Skin of body (tissue), 2 donors: ENCODE data around the gene CYP2S1. TPM values are rescaled to one million over a fixed set of nuclear protein-coding genes. Genes with fewer than 3 reads are reported as not detected.
"Not testable (repeated sequence)": the region's sequence is repeated elsewhere in the genome, so short reads cannot be mapped to it uniquely, and the experiment has no call there.

Experiments
- DNase-seq: peaks from one replicate; lab custom pipeline; 2025; lab: John Stamatoyannopoulos, UW
- total RNA-seq: library from RNA; depleted of rRNA; stranded (reverse); fragments of >200 nt; gene quantifications from one replicate; pipeline ENCODE4 v1.2.3, GENCODE V29; 2014

The CYP2S1 gene
- total RNA-seq, 1 donor from 2014 or later: 2.5 TPM

DNA sequence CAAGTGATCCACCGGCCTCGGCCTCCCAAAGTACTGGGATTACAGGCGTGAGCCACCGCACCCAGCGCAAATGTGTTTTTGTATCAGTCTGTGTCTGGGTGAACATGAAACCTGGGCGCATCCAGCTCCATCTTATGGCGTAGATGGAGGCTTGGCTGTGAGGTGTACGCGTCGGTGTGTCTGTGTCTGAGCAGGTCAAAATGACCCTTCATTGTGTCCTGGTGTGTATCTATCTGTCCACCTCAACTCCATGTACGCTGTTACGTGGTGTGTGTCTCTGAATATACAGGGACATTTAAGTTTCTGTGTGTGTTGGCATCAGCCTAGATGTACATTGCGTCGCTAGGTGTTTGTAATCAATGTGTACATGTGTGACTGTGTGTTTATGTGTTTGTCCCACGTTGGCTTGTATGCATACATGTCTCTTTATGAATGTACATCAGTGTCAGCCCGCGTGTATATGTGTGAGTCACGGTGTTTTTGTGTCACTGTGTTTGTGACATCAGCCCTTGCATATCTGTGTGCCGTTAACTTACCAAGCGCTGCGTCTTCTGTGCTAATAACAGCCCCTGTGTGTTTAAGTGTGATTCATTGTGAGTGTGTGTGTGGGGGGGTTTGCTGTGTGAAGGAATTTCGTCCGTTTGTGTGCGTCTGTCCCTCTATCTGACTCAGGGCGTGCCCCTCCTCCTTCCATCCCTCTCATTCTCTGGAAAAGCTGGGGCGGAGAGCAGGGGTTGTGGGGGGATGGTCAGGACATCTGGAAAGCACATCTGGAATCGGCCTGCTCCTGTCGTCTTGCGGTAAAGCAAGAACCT, 32.4 kb downstream of the CYP2S1 start:
- peak; percentile 76 for DNase-seq

GRCh38 chr19:41226053-41226873, 33.2 kb downstream of the CYP2S1 start:
- DNase-seq: peak; percentile 45

DNA sequence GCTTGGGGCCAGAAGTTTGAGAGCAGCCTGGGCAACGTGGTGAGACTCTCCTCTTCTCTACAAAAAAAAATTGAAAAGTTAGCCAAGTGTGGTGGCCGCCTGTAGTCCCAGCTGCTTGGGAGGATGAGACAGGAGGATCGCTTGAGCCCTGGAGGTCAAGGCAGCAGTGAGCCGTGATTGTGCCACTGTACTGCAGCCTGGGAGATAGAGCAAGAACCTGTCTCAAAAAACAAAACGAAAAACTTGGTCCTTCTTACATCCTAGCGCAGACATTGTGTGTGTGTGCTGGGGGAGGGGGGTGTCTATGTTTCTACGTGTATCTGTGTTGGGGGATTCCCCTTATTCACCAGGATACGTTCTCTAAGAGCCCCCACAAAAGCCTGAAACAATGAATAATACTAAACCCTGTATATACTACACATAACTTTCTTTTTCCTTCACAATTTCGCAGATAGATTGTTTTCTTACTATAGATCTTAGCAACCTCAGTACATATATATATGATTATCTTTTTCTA, 33.9 kb downstream of the CYP2S1 start:
- DNase-seq: no peak

GRCh38 chr19:41228486-41228885, 35.5 kb downstream of the CYP2S1 start:
- DNase-seq: no peak

GRCh38 chr19:41229338-41229737, 36.3 kb downstream of the CYP2S1 start:
- not testable (repeated sequence) for DNase-seq

GRCh38 chr19:41230067-41230857, 37.2 kb downstream of the CYP2S1 start:
- no peak for DNase-seq

- no peak for DNase-seq
These were observed 39.7 kb downstream of the CYP2S1 start for GRCh38 chr19:41232686-41233085.

DNA sequence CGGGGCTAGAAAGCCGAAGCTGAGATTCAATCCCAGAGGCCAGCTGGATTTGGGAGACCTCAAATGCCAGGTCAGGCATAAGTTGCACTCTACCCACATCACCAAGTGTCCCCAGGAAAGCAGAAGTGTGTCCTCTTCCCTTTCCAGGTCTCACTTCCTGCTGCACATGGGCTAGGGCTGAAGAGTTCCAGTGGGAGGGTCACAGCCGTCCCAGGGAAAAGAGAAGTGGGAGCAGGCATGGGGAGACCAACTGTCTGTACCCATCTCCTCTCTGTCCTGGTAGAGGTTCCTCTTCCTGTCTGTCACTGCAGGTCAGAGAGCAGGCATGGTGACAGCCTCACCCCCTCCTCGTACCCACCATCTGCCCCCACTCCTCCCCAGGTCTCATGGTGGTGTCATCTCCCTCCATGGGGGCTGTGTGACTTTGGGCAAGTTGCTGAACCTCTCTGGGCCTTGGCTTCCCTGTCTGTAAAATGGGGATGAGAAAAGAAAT, 40.8 kb downstream of the CYP2S1 start:
- DNase-seq: no peak

DNA sequence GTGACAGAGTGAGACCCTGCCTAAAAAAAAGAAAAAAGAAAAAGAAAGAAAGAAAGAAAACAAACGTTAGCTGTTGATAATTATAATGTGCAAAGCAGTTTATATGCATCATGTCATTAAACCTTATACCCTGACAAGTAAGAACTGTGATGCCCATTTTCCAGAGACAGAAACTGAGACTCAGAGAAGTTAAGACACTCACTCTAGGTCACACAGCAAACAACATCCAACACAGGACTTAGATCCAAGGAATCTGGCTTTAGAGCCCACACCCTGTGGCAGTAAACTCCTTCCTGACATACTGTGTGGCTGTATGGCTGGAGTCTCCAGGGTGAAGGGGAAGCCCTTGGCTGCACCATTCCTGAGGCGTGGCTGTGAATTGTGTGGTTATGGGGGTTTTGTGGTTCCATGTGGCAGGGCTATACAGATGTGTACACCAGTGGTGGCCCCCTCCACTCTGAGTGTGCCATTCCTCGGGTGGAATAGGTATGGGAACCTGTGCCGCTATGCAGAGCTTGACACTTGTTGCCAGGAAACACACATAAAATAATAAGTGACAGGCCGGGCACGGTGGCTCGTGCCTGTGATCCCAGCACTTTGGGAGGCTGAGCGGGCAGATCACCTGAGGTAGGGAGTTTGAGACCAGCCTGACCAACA, 41.6 kb downstream of the CYP2S1 start:
- DNase-seq: no peak

- no peak for DNase-seq
These were observed 42.5 kb downstream of the CYP2S1 start for GRCh38 chr19:41235480-41235879.

DNA sequence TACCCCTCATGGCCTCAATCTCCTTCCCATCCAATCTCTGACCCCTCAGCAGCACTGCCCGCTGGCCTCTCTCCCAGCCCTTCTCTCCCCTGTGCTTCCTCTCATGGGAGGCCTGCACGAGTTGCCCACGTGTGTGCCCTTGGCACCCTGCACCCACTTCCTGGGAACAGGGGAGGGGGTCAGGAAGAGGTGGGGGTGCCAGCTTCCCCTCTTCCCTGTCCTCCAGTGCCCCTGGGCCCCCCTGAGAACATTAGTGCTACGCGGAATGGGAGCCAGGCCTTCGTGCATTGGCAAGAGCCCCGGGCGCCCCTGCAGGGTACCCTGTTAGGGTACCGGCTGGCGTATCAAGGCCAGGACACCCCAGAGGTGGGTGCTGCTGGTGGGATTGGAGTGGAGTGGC, 45.2 kb downstream of the CYP2S1 start:
- no peak for DNase-seq

DNA sequence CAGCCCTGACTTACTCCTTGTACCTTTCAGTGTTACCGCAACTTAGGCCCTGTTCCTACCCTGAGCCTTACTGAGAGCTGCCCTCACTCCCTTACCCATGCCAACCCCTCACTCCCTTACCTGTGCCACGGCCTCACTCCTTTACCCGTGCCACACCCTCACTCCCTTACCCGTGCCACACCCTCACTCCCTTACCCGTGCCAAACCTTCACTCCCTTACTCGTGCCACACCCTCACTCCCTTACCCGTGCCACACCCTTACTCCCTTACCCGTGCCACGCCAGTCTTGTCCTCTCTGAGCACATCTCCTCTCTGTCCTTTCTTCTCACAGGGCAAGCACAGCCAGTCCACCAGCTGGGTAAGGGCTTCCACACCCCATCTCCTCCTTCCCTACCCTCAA, 46.3 kb downstream of the CYP2S1 start:
- no peak for DNase-seq

- DNase-seq: no peak
These were observed 47.0 kb downstream of the CYP2S1 start for GRCh38 chr19:41239961-41240574.

DNA sequence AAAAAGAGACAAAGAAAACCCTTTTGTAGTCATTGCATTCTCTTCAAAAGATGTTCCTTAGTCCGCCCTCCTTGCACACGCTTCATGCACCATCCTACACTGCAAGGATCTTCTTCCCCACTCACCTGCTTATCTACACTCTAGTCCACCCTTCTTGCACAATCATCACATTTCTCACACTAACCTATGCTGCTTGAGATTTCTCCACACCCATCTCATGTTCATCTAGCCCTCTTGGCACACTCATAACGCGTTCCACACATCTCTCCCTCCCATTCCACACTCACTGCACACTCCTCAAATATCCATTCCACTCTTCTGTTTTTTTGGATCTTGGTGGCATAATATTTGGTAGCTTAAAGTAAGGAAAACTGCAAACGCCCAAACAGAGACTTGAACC, 48.8 kb downstream of the CYP2S1 start:
- DNase-seq: no peak

DNA sequence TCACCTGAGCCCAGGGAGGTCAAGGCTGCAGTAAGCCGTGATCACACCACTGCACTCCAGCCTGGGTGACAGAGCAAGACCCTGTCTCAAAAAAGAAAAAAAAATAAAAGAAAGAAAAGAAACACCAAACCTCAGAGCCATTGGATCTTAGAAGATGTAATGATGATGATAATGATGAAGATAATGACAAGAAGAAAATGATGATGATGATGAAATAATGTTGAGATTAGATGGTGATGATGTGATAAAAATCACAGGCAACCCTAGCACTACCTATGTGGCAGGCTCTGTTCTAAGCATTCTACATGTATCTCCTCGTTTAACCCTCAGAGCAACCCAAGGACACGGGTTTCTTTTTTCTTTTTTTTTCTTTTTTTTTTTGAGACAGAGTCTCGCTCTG, 51.1 kb downstream of the CYP2S1 start:
- DNase-seq: no peak

DNA sequence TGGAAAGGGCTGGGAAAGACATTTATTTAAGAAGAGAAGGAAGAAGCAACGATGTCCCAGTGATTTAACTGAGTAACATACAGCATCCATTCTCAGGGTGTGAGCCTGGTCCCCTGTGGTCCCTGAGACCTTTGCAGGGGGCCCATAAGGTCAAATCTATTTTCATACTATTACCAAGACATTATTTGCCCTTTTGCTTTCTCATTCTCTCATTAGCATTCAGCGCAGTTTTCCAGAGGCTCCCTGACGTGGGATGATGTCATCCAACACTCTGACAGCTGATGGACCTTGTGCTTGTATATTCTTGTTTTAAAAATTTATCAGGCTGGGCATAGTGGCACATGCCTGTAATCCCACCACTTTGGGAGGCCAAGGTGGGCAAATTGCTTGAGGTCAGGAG, 52.8 kb downstream of the CYP2S1 start:
- DNase-seq: no peak

DNA sequence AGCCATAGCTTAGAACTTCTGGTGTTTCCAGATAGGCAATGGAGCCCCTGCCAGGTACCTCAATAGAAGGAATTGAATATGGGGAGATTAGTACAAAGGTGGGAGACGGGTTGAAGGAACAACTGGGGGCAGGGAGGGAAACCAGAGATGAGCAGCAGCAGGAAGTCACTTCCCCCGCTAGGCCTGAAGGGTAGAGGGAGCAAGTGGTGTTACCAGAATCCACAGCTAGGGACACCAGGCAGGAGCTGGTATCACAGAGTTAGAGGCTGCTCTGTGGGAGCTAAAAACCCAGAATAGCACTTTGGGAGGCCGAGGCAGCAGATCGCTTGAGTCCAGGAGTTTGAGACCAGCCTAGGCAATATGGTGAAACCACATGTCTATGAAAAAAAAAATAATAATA, 55.9 kb downstream of the CYP2S1 start:
- DNase-seq: no peak

- DNase-seq: no peak
These were observed 56.8 kb downstream of the CYP2S1 start for GRCh38 chr19:41249707-41250423.

DNA sequence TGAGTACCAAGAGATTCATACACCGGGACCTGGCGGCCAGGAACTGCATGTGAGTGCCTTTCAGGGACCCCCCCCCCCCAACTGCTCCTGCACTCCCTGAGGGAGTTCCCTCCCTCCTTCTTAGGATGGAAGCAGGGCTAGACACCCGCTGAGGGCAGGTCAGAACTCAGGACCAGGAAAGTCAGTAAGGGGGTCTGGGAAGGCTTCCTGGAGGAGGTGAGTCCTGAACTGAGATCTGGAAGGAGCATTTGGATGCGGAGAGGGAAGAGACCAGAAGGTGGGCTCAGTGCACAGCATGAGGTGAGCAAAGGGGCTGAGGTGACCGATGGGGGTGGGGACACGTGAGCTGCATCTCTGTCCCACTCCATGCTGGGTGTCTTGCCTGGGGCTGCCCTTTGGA, 60.6 kb downstream of the CYP2S1 start:
- no peak for DNase-seq

DNA sequence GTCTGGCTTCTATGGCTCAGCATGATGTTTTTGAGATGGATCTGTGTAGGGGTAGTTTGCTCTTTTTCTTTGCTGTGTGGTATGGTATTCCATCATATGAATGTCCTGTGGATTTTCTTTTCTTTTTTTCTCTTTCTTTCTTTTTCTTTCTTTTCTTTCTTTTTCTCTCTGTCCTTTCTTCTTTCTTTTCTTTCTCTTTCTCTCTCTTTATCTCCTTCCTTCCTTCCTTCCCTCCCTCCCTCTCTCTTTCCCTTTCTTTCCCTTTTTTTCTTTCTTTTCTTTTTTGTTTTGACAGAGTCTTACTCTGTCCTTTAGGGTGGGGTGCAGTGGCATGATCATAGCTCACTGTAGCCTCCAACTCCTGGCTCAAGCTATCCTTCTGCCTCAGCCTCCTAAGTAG, 62.2 kb downstream of the CYP2S1 start:
- DNase-seq: no peak
